IMR-90 (cell line): ENCODE measurements around the gene DUS4L. TPM values are rescaled to one million over a fixed set of nuclear protein-coding genes. Genes with fewer than 3 reads are reported as not detected.

Experiments
- ATAC-seq: fragments of 200-7000 bp; cut with Tn5 transposase; 2 replicates; pipeline ENCODE4 v1.9.1; 2020; ENCODE audit warnings: low read depth, mild to moderate bottlenecking, moderate library complexity
- BruUV-seq: library from RNA; stranded (reverse); fragments of 400-500 nt; replicated peaks from 2 replicates; lab custom pipeline; 2021; lab: Mats Ljungman, UMichigan
- CTCF ChIA-PET: fragments of 300-600 bp; formaldehyde crosslinking; extraction: SDS; loops from one replicate; lab custom pipeline; 2021; ENCODE audit warnings: antibody characterized with exemption; lab: Yijun Ruan, JAX
- POLR2A ChIA-PET: fragments of 300-600 bp; sonication (Branson Sonifier 250); formaldehyde crosslinking; loops from one replicate; lab custom pipeline; 2022; ENCODE audit warnings: antibody characterized with exemption; ENCODE audit not compliant: unreplicated experiment; lab: Charles Lee
- DNase-seq: peaks from one replicate; pipeline ENCODE4 v3.0.0; 2013
- H2AFZ ChIP-seq: replicated peaks from 2 replicates; pipeline ENCODE3; 2013; ENCODE audit warnings: low read length, mild to moderate bottlenecking; ENCODE audit not compliant: poor library complexity
- H2AK5ac ChIP-seq: 2 replicates; pipeline ENCODE4 v1.6.1; 2013; ENCODE audit warnings: low read depth, low read length, inconsistent platforms
- H2AK9ac ChIP-seq: replicated peaks from 2 replicates; pipeline ENCODE3; 2013; ENCODE audit warnings: mild to moderate bottlenecking, low read depth, low read length, moderate library complexity; ENCODE audit not compliant: poor library complexity
- H2BK120ac ChIP-seq: 2 replicates; pipeline ENCODE4 v1.6.1; 2013; ENCODE audit warnings: low read depth, low read length, inconsistent platforms
- H2BK15ac ChIP-seq: 3 replicates; pipeline ENCODE4 v1.6.1; 2013; ENCODE audit warnings: low read depth, low read length, inconsistent platforms
- H2BK20ac ChIP-seq: 2 replicates; pipeline ENCODE4 v1.6.1; 2013; ENCODE audit warnings: low read depth, mild to moderate bottlenecking, inconsistent platforms, low read length, moderate library complexity
- H2BK5ac ChIP-seq: 2 replicates; pipeline ENCODE4 v1.6.1; 2013; ENCODE audit warnings: mild to moderate bottlenecking, low read depth, low read length, inconsistent platforms; ENCODE audit not compliant: poor library complexity, severe bottlenecking
- H3K14ac ChIP-seq: replicated peaks from 2 replicates; pipeline ENCODE4 v1.6.1; 2013; ENCODE audit warnings: low read depth, low read length, inconsistent platforms
- H3K18ac ChIP-seq: 2 replicates; pipeline ENCODE4 v1.6.1; 2013; ENCODE audit warnings: low read depth, low read length, control low read depth
- H3K23ac ChIP-seq: 2 replicates; pipeline ENCODE4 v1.6.1; 2013; ENCODE audit warnings: low read depth, low read length, inconsistent platforms
- H3K27ac ChIP-seq: 2 replicates; pipeline ENCODE4 v1.5.1; 2013; ENCODE audit warnings: mild to moderate bottlenecking, control low read depth, low read length; ENCODE audit not compliant: insufficient read depth
- H3K27me3 ChIP-seq: 2 replicates; pipeline ENCODE4 v1.6.1; 2013; ENCODE audit warnings: low read length; ENCODE audit not compliant: control insufficient read depth, insufficient read depth
- H3K36me3 ChIP-seq: 2 replicates; pipeline ENCODE4 v1.6.1; 2013; ENCODE audit warnings: low read length, mixed read lengths; ENCODE audit not compliant: control insufficient read depth, insufficient read depth
- H3K4ac ChIP-seq: 2 replicates; pipeline ENCODE4 v1.6.1; 2013; ENCODE audit warnings: low read depth, low read length, inconsistent platforms
- H3K4me1 ChIP-seq: 2 replicates; pipeline ENCODE4 v1.6.1; 2013; ENCODE audit warnings: low read length, mixed read lengths; ENCODE audit not compliant: control insufficient read depth, insufficient read depth
- H3K4me2 ChIP-seq: 2 replicates; pipeline ENCODE4 v1.6.1; 2013; ENCODE audit warnings: low read depth, mild to moderate bottlenecking, control low read depth, low read length, moderate library complexity
- H3K4me3 ChIP-seq: 2 replicates; pipeline ENCODE4 v1.5.1; 2013; ENCODE audit warnings: low read depth, mild to moderate bottlenecking, control low read depth, low read length, moderate library complexity; ENCODE audit not compliant: insufficient read depth
- H3K56ac ChIP-seq: 2 replicates; pipeline ENCODE4 v1.6.1; 2013; ENCODE audit warnings: low read length, inconsistent platforms; ENCODE audit not compliant: insufficient read depth; ENCODE audit errors: extremely low read depth
- H3K79me1 ChIP-seq, 2 experiments: 2 replicates each; pipeline ENCODE4 v1.6.1; 2013; ENCODE audit warnings: low read length in 2 of 2, inconsistent platforms in 1 of 2, low read depth in 1 of 2
- H3K9ac ChIP-seq: 2 replicates; pipeline ENCODE4 v1.6.1; 2013; ENCODE audit warnings: low read depth, low read length, control low read depth
- H3K9me1 ChIP-seq: 2 replicates; pipeline ENCODE4 v1.6.1; 2013; ENCODE audit warnings: low read length, inconsistent platforms; ENCODE audit not compliant: insufficient read depth
- H3K9me3 ChIP-seq: 2 replicates; pipeline ENCODE4 v1.6.1; 2013; ENCODE audit warnings: low read length; ENCODE audit not compliant: control insufficient read depth, insufficient read depth
- H4K20me1 ChIP-seq: 2 replicates; pipeline ENCODE4 v1.6.1; 2013; ENCODE audit warnings: low read length, inconsistent platforms; ENCODE audit not compliant: insufficient read depth
- H4K5ac ChIP-seq: 2 replicates; pipeline ENCODE4 v1.6.1; 2013; ENCODE audit warnings: mild to moderate bottlenecking, low read depth, low read length, control low read depth
- H4K8ac ChIP-seq, 2 experiments: 2 replicates each; pipeline ENCODE4 v1.6.1; 2013; ENCODE audit warnings: low read depth in 2 of 2, low read length in 2 of 2, control low read depth in 1 of 2, inconsistent platforms in 1 of 2
- H4K91ac ChIP-seq: 2 replicates; pipeline ENCODE4 v1.6.1; 2013; ENCODE audit warnings: low read depth, low read length, inconsistent platforms; ENCODE audit not compliant: insufficient read depth
- CHD1 ChIP-seq: IDR thresholded peaks from 2 replicates; pipeline ENCODE4 v1.6.1; 2012; ENCODE audit warnings: low read depth, low read length, improper control_type of control experiment
- NFE2L2 ChIP-seq: fragments of 150-350 bp; IDR thresholded peaks from 2 replicates; pipeline ENCODE4 v1.6.1; 2016; ENCODE audit warnings: low read depth, mild to moderate bottlenecking, low read length
- RCOR1 ChIP-seq: IDR thresholded peaks from 2 replicates; pipeline ENCODE4 v1.6.1; 2012; ENCODE audit warnings: mild to moderate bottlenecking, low read length, improper control_type of control experiment; ENCODE audit not compliant: insufficient replicate concordance
- RFX5 ChIP-seq: IDR thresholded peaks from 2 replicates; pipeline ENCODE4 v1.8.0; 2012; ENCODE audit warnings: low read depth, mild to moderate bottlenecking, low read length, moderate library complexity
- WGBS, 2 experiments: methylation state at CpG; one replicate each; pipeline versions ENCODE4 v1.1.5 to v1.1.7; 2013; ENCODE audit warnings: missing lambda C conversion rate in 2 of 2; ENCODE audit not compliant: insufficient read length in 1 of 2; ENCODE audit errors: extremely low coverage in 2 of 2; 5-methylcytosine and 5-hydroxymethylcytosine counted together
- dilution Hi-C: fragments of 300-500 bp; cut with HindIII; formaldehyde crosslinking; loops from one replicate; pipeline ENCODE4 v1.14.3; 2018; ENCODE audit warnings: low sequenced_read_pairs; ENCODE audit not compliant: unreplicated experiment
- in situ Hi-C: fragments of 300-500 bp; cut with MboI; formaldehyde crosslinking; loops from 3 replicates; pipeline ENCODE4 v1.14.3; 2019; ENCODE audit warnings: low sequenced_read_pairs, inconsistent platforms, mixed read lengths
- intact Hi-C: fragments of 100-400 bp; cut with micrococcal nuclease; formaldehyde crosslinking; loops from 2 replicates; pipeline ENCODE4 v1.10.0; 2022
- polyA plus RNA-seq, 3 experiments: library from polyadenylated mRNA; depleted of rRNA; stranded (reverse); fragments of >200 nt; gene quantifications; 2 replicates each; pipeline ENCODE4 v1.2.3, GENCODE V29; 2012; ENCODE audit warnings: low replicate concordance in 1 of 3
- total RNA-seq: library from RNA; depleted of rRNA; stranded (reverse); fragments of >200 nt; gene quantifications from 2 replicates; pipeline ENCODE4 v1.2.3, GENCODE V29; 2012

The DUS4L gene
- total and polyA plus RNA-seq, 2 of the 4 experiments (the other 2 are of a cell fraction): 4.2 to 6.6 TPM

DNA sequence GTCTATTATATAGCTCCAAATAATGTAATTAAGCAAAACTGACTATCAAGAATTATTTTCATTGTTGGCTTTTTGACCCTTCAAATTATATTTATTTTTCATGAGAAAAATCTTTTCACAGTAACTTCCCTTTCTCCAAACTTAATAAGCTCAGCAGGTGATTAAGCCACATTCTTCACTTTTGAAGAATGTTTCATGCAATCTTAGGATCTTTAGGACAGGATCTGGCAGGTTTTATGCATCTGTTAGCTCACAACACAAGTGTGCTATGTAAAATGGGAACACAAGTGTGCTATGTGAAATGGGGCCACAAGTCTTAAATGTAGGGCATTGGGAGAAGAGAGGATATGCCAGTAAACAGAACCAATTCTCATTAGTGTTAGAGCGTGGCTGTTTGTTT is 42.5 kb downstream of the DUS4L start:
- BruUV-seq: no TSS peak
- in situ Hi-C loops: no loop called here
- Histone ChIP-seq H3K14ac (no peak overlapping the region), H2BK5ac (no peak overlapping the region), H2BK20ac (no peak overlapping the region), H3K4me3 (no peak overlapping the region), H2BK15ac (no peak overlapping the region), H3K9me3 (no peaks in the 10 kb centered on the region), H3K18ac (no peak overlapping the region), H4K20me1 (no peaks in the 10 kb centered on the region), H3K79me1 (peaks cover 0 to 18% of the 10 kb centered on the region in 2 experiments; a peak in 2 of 4 replicates), H4K5ac (no peak overlapping the region), H2BK120ac (no peak overlapping the region), H3K4me2 (no peak overlapping the region), H3K27ac (no peak overlapping the region), H3K27me3 (no peaks in the 10 kb centered on the region), H3K4ac (no peak overlapping the region), H3K9ac (no peak overlapping the region), H2AK5ac (no peak overlapping the region), H3K36me3 (no peaks in the 10 kb centered on the region; the same call in 1 of the 2 replicates), H3K23ac (0 out of 2 replicates have a peak overlapping the region, but pooled peaks have one; percentile 16), H4K8ac (no peak overlapping the region), H4K91ac (no peak overlapping the region), H3K56ac (no peak overlapping the region), H3K4me1 (peaks cover 2% of the 10 kb centered on the region; the same call in 1 of the 2 replicates), H2AK9ac (no peak overlapping the region), H3K9me1 (peaks cover 3% of the 10 kb centered on the region; the same call in 1 of the 2 replicates), H2AFZ (no peak overlapping the region)
- TF ChIP-seq RFX5 (no peak), NFE2L2 (no peak), RCOR1 (no peak), CHD1 (no peak)
- ATAC-seq: no peak
- intact Hi-C loops: no loop called here
- dilution Hi-C loops: no loop called here
- DNase-seq: no peak
- no CpG with 5 or more reads among the region's 1 CpG for WGBS, 2 experiments
- POLR2A ChIA-PET: no interaction called here
- CTCF ChIA-PET: no interaction called here
